H1 (cell line): Measurements from ENCODE around the gene DYSF. TPM values are rescaled to one million over a fixed set of nuclear protein-coding genes. Genes with fewer than 3 reads are reported as not detected.

Experiments used
- CTCF ChIA-PET: fragments of 300-600 bp; sonication (Branson Sonifier 250); formaldehyde crosslinking; loops from one replicate; lab custom pipeline; 2021; ENCODE audit not compliant: partially characterized antibody; lab: Charles Lee
- POLR2A ChIA-PET: fragments of 300-600 bp; sonication (Branson Sonifier 250); formaldehyde crosslinking; loops from one replicate; lab custom pipeline; 2021; ENCODE audit warnings: inconsistent platforms; ENCODE audit not compliant: partially characterized antibody; lab: Charles Lee
- DNase-seq, 2 experiments: peaks; one replicate each; pipeline versions ENCODE4 v3.0.0 to v3.0.0-alpha.2; 2010 to 2022; ENCODE audit warnings: low spot score in 2 of 2, low read depth in 1 of 2, mixed read lengths in 1 of 2
- FAIRE-seq: peaks from 2 replicates; lab custom pipeline; 2011; peaks lifted over from hg19 to GRCh38; lab: Jason Lieb, UNC
- H2AFZ ChIP-seq: 2 replicates; pipeline ENCODE4 v1.8.1; 2012; ENCODE audit warnings: low read length, inconsistent platforms
- H2AK5ac ChIP-seq: 2 replicates; pipeline ENCODE4 v1.6.1; 2013; ENCODE audit warnings: low read depth, low read length
- H2BK120ac ChIP-seq: replicated peaks from 2 replicates; pipeline ENCODE3; 2013; ENCODE audit warnings: low read depth, low read length, inconsistent platforms
- H2BK12ac ChIP-seq: 2 replicates; pipeline ENCODE4 v1.6.1; 2013; ENCODE audit warnings: low read depth, low read length
- H2BK15ac ChIP-seq: 2 replicates; pipeline ENCODE4 v1.6.1; 2013; ENCODE audit warnings: low read length
- H2BK20ac ChIP-seq: 2 replicates; pipeline ENCODE4 v1.6.1; 2013; ENCODE audit warnings: low read length
- H2BK5ac ChIP-seq: 2 replicates; pipeline ENCODE4 v1.6.1; 2013; ENCODE audit warnings: low read depth, low read length
- H3K14ac ChIP-seq: 2 replicates; pipeline ENCODE4 v1.6.1; 2013; ENCODE audit warnings: inconsistent platforms; ENCODE audit not compliant: insufficient read length
- H3K18ac ChIP-seq: 2 replicates; pipeline ENCODE4 v1.6.1; 2013; ENCODE audit warnings: low read length; ENCODE audit errors: extremely low read depth
- H3K23ac ChIP-seq: 2 replicates; pipeline ENCODE4 v1.6.1; 2013; ENCODE audit warnings: inconsistent platforms; ENCODE audit not compliant: insufficient read length
- H3K23me2 ChIP-seq: 2 replicates; pipeline ENCODE4 v1.6.1; 2013; ENCODE audit warnings: low read depth, low read length
- H3K27ac ChIP-seq: 2 replicates; pipeline ENCODE4 v1.6.1; 2011; ENCODE audit warnings: low read depth, low read length, inconsistent platforms
- H3K27me3 ChIP-seq, 4 experiments: replicated peaks in 1 of 4; 1 replicate in 1 of 4; 2 replicates in 3 of 4; pipeline versions ENCODE4 v1.6.1 to v1.8.1; 2011 to 2013; ENCODE audit warnings: low read length in 3 of 4, mild to moderate bottlenecking in 3 of 4, inconsistent platforms in 2 of 4, mixed read lengths in 2 of 4, moderate library complexity in 1 of 4; ENCODE audit not compliant: control insufficient read depth in 3 of 4, insufficient read depth in 3 of 4; ENCODE audit errors: extremely low read depth in 1 of 4
- H3K36me3 ChIP-seq, 4 experiments: 2 replicates each; pipeline versions ENCODE4 v1.6.1 to v1.8.1; 2011 to 2013; ENCODE audit warnings: mild to moderate bottlenecking in 4 of 4, low read length in 3 of 4, moderate library complexity in 2 of 4, control low read depth in 1 of 4, inconsistent platforms in 1 of 4; ENCODE audit not compliant: insufficient read depth in 4 of 4, control insufficient read depth in 2 of 4
- H3K4ac ChIP-seq: replicated peaks from 2 replicates; pipeline ENCODE3; 2013; ENCODE audit warnings: low read length, low read depth, mixed read lengths, inconsistent platforms; ENCODE audit not compliant: insufficient read length
- H3K4me1 ChIP-seq, 4 experiments: replicated peaks in 1 of 4; 1 replicate in 1 of 4; 2 replicates in 3 of 4; pipeline versions ENCODE4 v1.6.1 to v1.8.1; 2011 to 2013; ENCODE audit warnings: low read length in 3 of 4, inconsistent platforms in 2 of 4, mixed read lengths in 1 of 4; ENCODE audit not compliant: insufficient read depth in 4 of 4, control insufficient read depth in 3 of 4
- H3K4me2 ChIP-seq, 2 experiments: 2 replicates each; pipeline versions ENCODE4 v1.6.1 to v1.8.1; 2011 to 2013; ENCODE audit warnings: low read depth in 2 of 2, low read length in 2 of 2, control low read depth in 1 of 2, inconsistent platforms in 1 of 2, mild to moderate bottlenecking in 1 of 2; ENCODE audit not compliant: insufficient read depth in 1 of 2
- H3K4me3 ChIP-seq, 4 experiments: fragments of 200-600, 300-600 bp in 1 of 4; sonication (generic), shearing (Covaris generic), sonication (Bioruptor Twin) in 1 of 4; 2 replicates each; pipeline versions ENCODE4 v1.5.1 to v1.8.1; 2011 to 2016; ENCODE audit warnings: low read length in 4 of 4, low read depth in 3 of 4, control low read depth in 2 of 4, inconsistent platforms in 2 of 4, mild to moderate bottlenecking in 2 of 4, mixed read lengths in 1 of 4, moderate library complexity in 1 of 4; ENCODE audit not compliant: insufficient read depth in 2 of 4; ENCODE audit errors: extremely low read depth in 1 of 4
- H3K56ac ChIP-seq: replicated peaks from 2 replicates; pipeline ENCODE3; 2013; ENCODE audit warnings: low read depth, mild to moderate bottlenecking, mixed read lengths, low read length, inconsistent platforms; ENCODE audit not compliant: insufficient read length
- H3K79me1 ChIP-seq: 2 replicates; pipeline ENCODE4 v1.6.1; 2013; ENCODE audit warnings: low read depth, low read length, control low read depth
- H3K79me2 ChIP-seq, 2 experiments: 2 replicates each; pipeline versions ENCODE4 v1.6.1 to v1.8.1; 2012 to 2013; ENCODE audit warnings: low read length in 2 of 2, mild to moderate bottlenecking in 2 of 2, inconsistent platforms in 1 of 2; ENCODE audit not compliant: insufficient read depth in 2 of 2, control insufficient read depth in 1 of 2
- H3K9ac ChIP-seq, 4 experiments: replicated peaks in 1 of 4; 1 replicate in 1 of 4; 2 replicates in 3 of 4; pipeline versions ENCODE4 v1.6.1 to v1.8.1; 2011 to 2013; ENCODE audit warnings: low read depth in 3 of 4, low read length in 3 of 4, control low read depth in 2 of 4, mild to moderate bottlenecking in 2 of 4, moderate library complexity in 2 of 4, inconsistent platforms in 1 of 4; ENCODE audit errors: extremely low read depth in 1 of 4
- H3K9me3 ChIP-seq, 2 experiments: 2 replicates each; pipeline versions ENCODE4 v1.6.1 to v1.8.1; 2012 to 2013; ENCODE audit warnings: mild to moderate bottlenecking in 2 of 2, moderate library complexity in 2 of 2, control low read depth in 1 of 2, inconsistent platforms in 1 of 2, low read depth in 1 of 2, low read length in 1 of 2, mixed read lengths in 1 of 2; ENCODE audit not compliant: insufficient read depth in 2 of 2
- H4K20me1 ChIP-seq, 2 experiments: replicated peaks in 1 of 2; 2 replicates each; pipeline versions ENCODE3 to v1.8.1; 2011 to 2013; ENCODE audit warnings: inconsistent platforms in 2 of 2, low read length in 2 of 2, mild to moderate bottlenecking in 1 of 2; ENCODE audit not compliant: insufficient read depth in 2 of 2, control insufficient read depth in 1 of 2
- H4K5ac ChIP-seq: 2 replicates; pipeline ENCODE4 v1.6.1; 2013; ENCODE audit warnings: low read length, low read depth, mixed read lengths, inconsistent platforms; ENCODE audit not compliant: insufficient read length
- H4K8ac ChIP-seq: 2 replicates; pipeline ENCODE4 v1.8.0; 2013; ENCODE audit warnings: mild to moderate bottlenecking, moderate library complexity, low read length, inconsistent platforms; ENCODE audit not compliant: insufficient read depth; ENCODE audit errors: extremely low read depth
- H4K91ac ChIP-seq: replicated peaks from 2 replicates; pipeline ENCODE3; 2013; ENCODE audit warnings: low read length, mixed read lengths, inconsistent platforms; ENCODE audit not compliant: insufficient read length
- ASH2L ChIP-seq: fragments of 200-600, 300-600 bp; sonication (generic); IDR thresholded peaks from one replicate; pipeline ENCODE4 v1.7.1; 2017; ENCODE audit warnings: low read length
- CBX8 ChIP-seq: fragments of 300-800, 300-1000 bp; sonication (generic); IDR thresholded peaks from 2 replicates; pipeline ENCODE4 v1.7.1; 2016; ENCODE audit warnings: low read depth, low read length, borderline replicate concordance
- CEBPB ChIP-seq: IDR thresholded peaks from 2 replicates; pipeline ENCODE4 v1.6.1; 2012; ENCODE audit warnings: low read depth, low read length
- CHD2 ChIP-seq: IDR thresholded peaks from 2 replicates; pipeline ENCODE4 v1.6.1; 2012; ENCODE audit warnings: low read length, improper control_type of control experiment
- GABPA ChIP-seq: IDR thresholded peaks from 2 replicates; pipeline ENCODE4 v1.6.1; 2011; ENCODE audit warnings: mild to moderate bottlenecking, low read length, moderate library complexity, borderline replicate concordance; ENCODE audit not compliant: insufficient read depth
- JUN ChIP-seq: IDR thresholded peaks from 2 replicates; pipeline ENCODE4 v1.6.1; 2011; ENCODE audit warnings: low read depth, mild to moderate bottlenecking, improper control_type of control experiment, low read length
- NANOG ChIP-seq: IDR thresholded peaks from 2 replicates; pipeline ENCODE4 v1.6.1; 2011; ENCODE audit warnings: low read length, low read depth, mild to moderate bottlenecking, inconsistent platforms; ENCODE audit not compliant: insufficient read depth, poor library complexity, severe bottlenecking
- PHF8 ChIP-seq: fragments of 200-600 bp; sonication (generic); conservative IDR thresholded peaks from 2 replicates; pipeline ENCODE4 v1.7.1; 2012; ENCODE audit warnings: low read depth, mild to moderate bottlenecking, inconsistent platforms, low read length, moderate library complexity
- RAD21 ChIP-seq, 2 experiments: IDR thresholded peaks in 1 of 2; conservative IDR thresholded peaks in 1 of 2; 2 replicates each; pipeline ENCODE4 v1.6.1; 2011; ENCODE audit warnings: low read depth in 2 of 2, low read length in 2 of 2, improper control_type of control experiment in 1 of 2, inconsistent platforms in 1 of 2, mild to moderate bottlenecking in 1 of 2, moderate library complexity in 1 of 2
- RFX5 ChIP-seq: IDR thresholded peaks from 2 replicates; pipeline ENCODE4 v1.6.1; 2011; ENCODE audit warnings: low read depth, low read length, improper control_type of control experiment, borderline replicate concordance
- RNF2 ChIP-seq: fragments of 200-900, 300-1000 bp; sonication (generic); IDR thresholded peaks from 2 replicates; pipeline ENCODE4 v1.7.1; 2016; ENCODE audit warnings: borderline replicate concordance, low read depth, mild to moderate bottlenecking, antibody characterized with exemption, low read length; ENCODE audit not compliant: poor library complexity, severe bottlenecking; ENCODE audit errors: missing control alignments
- TCF12 ChIP-seq: IDR thresholded peaks from 2 replicates; pipeline ENCODE4 v1.6.1; 2011; ENCODE audit warnings: low read depth, mild to moderate bottlenecking, low read length
- WGBS, 2 experiments: shearing (Covaris generic) in 1 of 2; methylation state at CpG; one replicate each; pipeline versions ENCODE4 v1.1.6 to v1.1.7; 2013 to 2015; ENCODE audit warnings: low lambda C conversion rate in 2 of 2, mixed read lengths in 2 of 2, inconsistent platforms in 1 of 2, low coverage in 1 of 2, missing lambda C conversion rate in 1 of 2; ENCODE audit not compliant: insufficient replicate concordance in 2 of 2, insufficient coverage in 1 of 2, insufficient read length in 1 of 2; ENCODE audit errors: extremely low coverage in 1 of 2, missing lambda C conversion rate in 1 of 2; 5-methylcytosine and 5-hydroxymethylcytosine counted together
- polyA plus RNA-seq, 7 experiments: library from polyadenylated mRNA; depleted of rRNA in 3 of 7; stranded (reverse) in 5 of 7; unstranded in 2 of 7; fragments of >200 nt in 5 of 7; fragments of 200-250 nt in 2 of 7; gene quantifications; 1 replicate in 5 of 7; 2 replicates in 1 of 7; 4 replicates in 1 of 7; pipeline versions ENCODE4 v1.2.1 to v1.2.3, GENCODE V29; 2011 to 2013; ENCODE audit warnings: missing spikeins in 2 of 7, mixed read lengths in 2 of 7
- total RNA-seq: library from RNA; stranded (reverse); fragmentation: NEBNext Ultra II Directional; extraction: Animal tissue kit (Norgen Biotek cat#: 25700); gene quantifications from 2 replicates; pipeline ENCODE4 v1.2.1, GENCODE V29; 2021
- TF ChIP-seq, protein P1 (sequence below): IDR thresholded peaks from 2 replicates; pipeline ENCODE4 v1.6.1; 2011; ENCODE audit warnings: low read depth, mild to moderate bottlenecking, low read length; ENCODE audit not compliant: insufficient read depth

The DYSF gene
- total and polyA plus RNA-seq, 2 of the 8 experiments (the other 6 are each of a cell fraction or from before 2014, with no cell fraction given), result 5.8 to 7.1 TPM

GRCh38 chr2:71505770-71506140, 52.4 kb downstream of the DYSF start:
- Histone ChIP-seq H3K18ac (no peak overlapping the region), H2BK15ac (no peak overlapping the region), H3K4me2 (no peak overlapping the region), H3K9ac (no peak overlapping the region), H3K9me3 (no peaks in the 10 kb centered on the region), H4K91ac (peak overlapping the region; percentile 15), H3K14ac (no peak overlapping the region), H3K4ac (no peak overlapping the region), H3K56ac (no peak overlapping the region), H2AK5ac (no peak overlapping the region), H2BK120ac (no peak overlapping the region), H3K4me3 (no peak overlapping the region), H3K79me2 (no peaks in the 10 kb centered on the region), H3K36me3 (no peaks in the 10 kb centered on the region), H2BK5ac (no peak overlapping the region), H4K8ac (no peak overlapping the region), H4K20me1 (no peaks in the 10 kb centered on the region), H2BK20ac (no peak overlapping the region), H3K23me2 (no peaks in the 10 kb centered on the region; the same call in 1 of the 2 replicates), H4K5ac (no peak overlapping the region), H3K27ac (no peak overlapping the region), H2BK12ac (no peak overlapping the region), H2AFZ (no peak overlapping the region), H3K79me1 (no peaks in the 10 kb centered on the region), H3K27me3 (no peaks in the 10 kb centered on the region), H3K23ac (no peak overlapping the region), H3K4me1 (no peaks in the 10 kb centered on the region)
- ChIA-PET POLR2A (interaction anchor here (0.9 to 1.5 kb wide), 2 partner anchors 52 to 355 kb away, joined by 3 read pairs; partner anchors contain the start of gene DYSF), CTCF (interaction anchor here (0.9 to 12.6 kb wide), 8 partner anchors 8 to 282 kb away, joined by 3 to 238 read pairs (median 10); partner anchors contain the start of gene DYSF)
- no peak for DNase-seq
- 81% methylated on average over 8 of the region's 8 CpGs; no CpG with 5 or more reads in 1 of the 2 experiments for WGBS, 2 experiments
- FAIRE-seq, result no peak
- TF ChIP-seq, protein P1, sequence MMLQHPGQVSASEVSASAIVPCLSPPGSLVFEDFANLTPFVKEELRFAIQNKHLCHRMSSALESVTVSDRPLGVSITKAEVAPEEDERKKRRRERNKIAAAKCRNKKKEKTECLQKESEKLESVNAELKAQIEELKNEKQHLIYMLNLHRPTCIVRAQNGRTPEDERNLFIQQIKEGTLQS, result no peak
- TF ChIP-seq GABPA (no peak), RFX5 (no peak), ASH2L (no peak), JUN (no peak), CEBPB (no peak), PHF8 (no peak), TCF12 (no peak), RNF2 (no peak), CHD2 (no peak), NANOG (no peak), CBX8 (no peak), RAD21 (IDR thresholded peaks at IDR 0.05 in 1 of 2, conservative IDR thresholded peaks at IDR 0.05 in 1 of 2; ENCODE audit: low read depth in 2 of 2, low read length in 2 of 2) (no peak)
